Mammary epithelial cell (primary cell): Measurements from ENCODE around the gene SERPINB11.

Experiments
- CTCF ChIP-seq, 2 donors: IDR thresholded peaks in 1 of 2; conservative IDR thresholded peaks in 1 of 2; 2 replicates each; pipeline ENCODE4 v1.5.1; 2011 to 2012; ENCODE audit warnings: inconsistent platforms in 2 of 2, low read length in 2 of 2, mild to moderate bottlenecking in 2 of 2, control low read depth in 1 of 2, low read depth in 1 of 2; ENCODE audit not compliant: insufficient read depth in 1 of 2; ENCODE audit errors: extremely low read depth in 1 of 2
- EZH2 ChIP-seq: IDR thresholded peaks from 2 replicates; pipeline ENCODE4 v1.6.1; 2012; ENCODE audit warnings: low read length, inconsistent platforms, borderline replicate concordance

- TF ChIP-seq CTCF (conservative IDR thresholded peaks at IDR 0.05 in 1 of 2, IDR thresholded peaks at IDR 0.05 in 1 of 2; ENCODE audit: extremely low read depth in 1 of 2, insufficient read depth in 1 of 2, low read depth in 1 of 2, low read length in 2 of 2) (no peak), EZH2 (no peak)
These were observed 15.9 kb upstream of the SERPINB11 start for GRCh38 chr18:63686871-63687270.
